HG03558 (cell line): ENCODE results near the gene OPRD1.
"Not testable (repeated sequence)": the region's sequence is repeated elsewhere in the genome, so short reads cannot be mapped to it uniquely, and the experiment has no call there.

ENCODE experiments used
- ATAC-seq: cut with Tn5 transposase; IDR thresholded peaks from one replicate; pipeline ENCODE4 v1.9.1; 2021; ENCODE audit warnings: moderate number of reproducible peaks; ENCODE audit not compliant: unreplicated experiment; ENCODE audit errors: extremely low read depth

The OPRD1 gene

DNA sequence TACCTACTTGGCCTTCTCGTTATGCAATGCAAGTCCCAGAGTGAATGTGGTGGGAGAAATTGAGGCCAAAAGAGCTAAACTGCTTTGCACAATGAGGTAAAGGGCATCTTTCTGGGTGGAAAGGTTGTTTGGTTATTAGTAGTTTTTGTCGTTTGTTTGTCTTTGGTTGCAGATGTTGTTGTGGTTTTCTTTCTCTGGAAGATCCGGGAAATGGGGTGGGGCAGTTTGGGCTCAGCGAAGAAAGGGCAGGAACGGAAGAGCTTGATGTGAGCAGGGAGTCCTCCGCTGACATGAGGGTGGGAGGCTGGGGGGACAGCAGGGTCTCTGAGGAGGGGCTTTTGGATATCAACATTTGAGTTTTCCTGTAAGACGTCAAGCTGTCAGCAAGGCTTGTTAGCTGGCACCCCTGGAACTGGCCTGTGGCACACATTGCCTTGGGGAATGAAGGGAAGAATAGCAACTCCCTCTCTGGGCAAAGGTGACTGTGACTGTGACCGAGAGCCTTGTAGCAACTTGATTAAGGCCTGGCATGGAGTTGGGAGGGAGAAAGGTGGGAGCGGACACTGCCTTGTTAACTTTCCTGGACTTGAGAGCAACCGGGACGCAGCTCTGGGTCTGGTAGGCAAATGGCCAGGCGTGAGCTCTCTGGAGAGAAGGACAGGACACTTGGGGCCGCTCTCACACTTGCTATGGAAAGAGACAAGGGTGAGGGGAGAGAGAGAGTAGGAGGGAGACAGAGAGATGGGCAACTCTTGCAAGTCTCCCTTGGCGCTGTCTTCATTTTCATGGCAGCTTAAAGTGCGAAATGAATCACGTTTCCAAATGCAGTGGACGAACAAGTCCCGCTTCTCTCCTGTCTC lies 15.4 kb upstream of the OPRD1 start:
- no peak for ATAC-seq

DNA sequence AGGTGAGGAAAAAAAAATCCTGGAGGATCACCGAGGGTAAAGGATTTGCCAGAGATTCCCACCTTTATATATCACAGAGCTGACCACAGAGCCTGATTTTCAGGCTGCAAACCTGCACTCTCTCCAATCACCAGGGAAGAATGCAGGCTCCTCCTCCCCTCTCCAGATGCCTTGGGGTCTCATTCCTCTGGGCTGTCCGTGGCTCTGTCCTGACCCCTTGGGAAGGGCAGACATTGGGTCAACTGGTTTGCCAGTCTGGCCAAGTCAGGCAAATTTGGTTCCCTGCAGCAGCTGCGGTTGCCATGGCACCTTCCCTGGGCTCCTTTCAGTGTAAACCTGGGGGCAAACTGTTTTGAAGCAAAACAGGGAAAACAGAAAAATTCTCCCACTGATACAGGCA lies 11.6 kb upstream of the OPRD1 start:
- no peak for ATAC-seq

DNA sequence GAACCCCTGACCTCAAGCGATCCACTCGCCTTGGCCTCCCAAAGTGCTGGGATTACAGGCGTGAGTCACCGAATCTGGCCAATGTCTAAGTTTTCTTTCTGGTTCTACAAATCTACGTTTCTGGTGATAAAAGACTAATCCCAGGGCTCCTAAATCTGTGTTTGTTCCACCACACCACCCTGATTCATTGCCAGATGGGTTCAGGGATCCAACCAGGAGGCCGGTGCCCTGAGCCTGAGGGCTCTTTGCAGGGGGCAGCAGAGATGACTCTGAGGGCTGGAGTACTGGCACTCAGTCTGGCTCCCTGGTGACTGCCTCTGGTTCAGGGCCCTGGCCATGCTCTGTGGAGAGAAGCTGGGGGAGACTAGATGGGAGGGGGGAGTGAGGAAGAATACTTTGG lies 10.5 kb upstream of the OPRD1 start:
- no peak for ATAC-seq

DNA sequence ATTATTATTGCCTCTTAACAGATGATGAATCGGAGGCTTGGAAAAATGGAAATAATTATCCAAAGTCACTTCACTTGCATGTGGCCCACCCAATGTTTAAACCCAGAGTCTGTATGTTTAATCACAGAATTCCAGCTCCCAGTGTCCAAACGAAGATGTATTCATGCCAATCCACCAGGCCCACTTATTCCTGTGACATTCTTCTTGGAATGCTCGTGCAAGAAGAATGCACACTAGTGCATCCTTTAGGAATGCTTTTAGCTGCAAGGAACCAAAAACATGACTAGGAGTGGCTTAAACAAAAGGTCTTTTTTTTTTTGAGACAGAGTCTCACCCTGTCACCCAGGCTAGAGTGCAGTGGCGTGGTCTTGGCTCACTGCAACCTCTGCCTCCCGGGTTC lies 8.9 kb upstream of the OPRD1 start:
- no peak for ATAC-seq

DNA sequence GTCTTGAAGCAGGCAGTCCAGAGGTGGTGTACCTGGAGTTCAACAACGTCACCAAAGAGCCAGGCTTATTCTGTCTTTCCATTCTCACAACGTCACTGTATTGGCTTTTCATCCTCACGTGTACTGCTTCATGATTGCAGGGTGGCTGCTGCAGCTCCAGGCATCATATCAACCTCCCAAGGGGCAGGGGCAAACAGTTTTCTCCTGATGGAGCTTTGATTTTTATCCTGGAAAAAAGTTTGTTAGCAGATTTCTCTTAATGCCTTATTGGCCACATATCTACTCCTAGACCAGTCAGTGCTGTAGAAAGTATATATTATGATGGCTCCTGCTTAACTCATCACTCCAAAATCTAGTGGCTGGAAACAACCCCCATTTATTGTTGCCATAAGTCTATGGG lies 8.3 kb upstream of the OPRD1 start:
- ATAC-seq, result no peak

DNA sequence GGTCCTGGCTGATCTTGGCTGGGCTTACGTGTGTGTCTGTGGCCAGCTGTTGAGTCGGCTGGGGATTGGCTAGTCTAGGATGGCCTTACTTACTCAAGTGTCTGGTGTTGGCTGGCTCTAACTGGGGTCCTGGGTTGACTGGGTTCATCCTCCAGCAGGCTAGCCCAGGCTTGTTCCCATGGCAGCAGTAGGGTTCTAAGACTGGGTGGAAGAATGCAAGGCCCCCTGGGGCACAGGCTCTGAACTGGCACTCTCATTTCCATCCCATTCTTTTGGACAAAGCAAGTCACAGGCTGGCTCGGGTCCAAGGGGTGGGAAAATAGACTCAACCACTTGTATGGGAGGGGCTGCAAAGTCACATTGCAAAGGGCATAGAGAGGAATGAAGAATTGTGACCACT lies 7.9 kb upstream of the OPRD1 start:
- ATAC-seq, result no peak

DNA sequence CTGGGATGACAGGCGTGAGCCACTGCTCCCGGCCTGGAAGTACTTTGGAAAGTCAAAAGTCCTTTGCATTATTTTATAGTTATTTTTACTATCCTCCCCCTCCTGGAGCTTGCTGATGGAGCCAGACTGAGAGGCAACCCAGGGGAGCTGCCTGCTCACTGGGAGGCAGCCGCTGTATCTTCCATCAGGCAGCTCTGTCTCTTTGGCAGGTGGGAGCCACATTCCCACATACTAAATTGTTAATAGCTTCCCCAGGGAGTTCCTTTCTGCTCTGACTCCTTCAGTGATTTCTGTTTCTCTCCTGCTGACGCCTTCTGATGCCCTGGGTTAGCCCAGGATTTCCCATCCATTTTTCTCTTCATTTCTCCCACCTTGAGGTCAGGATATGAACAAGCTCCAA lies 4.9 kb upstream of the OPRD1 start:
- ATAC-seq, result no peak

DNA sequence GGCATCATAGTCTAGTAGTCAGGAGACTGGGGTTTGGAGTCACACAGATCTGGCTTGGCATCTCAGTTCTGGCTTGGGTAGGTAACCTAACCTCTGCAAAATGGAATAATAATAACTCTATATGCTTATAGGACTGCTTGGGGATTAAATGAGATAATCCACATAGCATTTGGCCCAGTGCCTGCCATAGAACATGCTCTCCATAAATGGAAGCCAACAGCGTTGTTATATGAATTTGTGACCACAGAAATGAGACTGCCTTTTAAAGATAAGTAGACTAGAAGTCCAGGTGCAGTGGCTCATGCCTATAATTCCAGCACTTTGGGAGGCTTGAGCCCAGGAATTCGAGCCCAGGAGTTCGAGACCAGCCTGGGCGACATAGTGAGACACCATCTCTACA lies 4.0 kb upstream of the OPRD1 start:
- ATAC-seq, result no peak

DNA sequence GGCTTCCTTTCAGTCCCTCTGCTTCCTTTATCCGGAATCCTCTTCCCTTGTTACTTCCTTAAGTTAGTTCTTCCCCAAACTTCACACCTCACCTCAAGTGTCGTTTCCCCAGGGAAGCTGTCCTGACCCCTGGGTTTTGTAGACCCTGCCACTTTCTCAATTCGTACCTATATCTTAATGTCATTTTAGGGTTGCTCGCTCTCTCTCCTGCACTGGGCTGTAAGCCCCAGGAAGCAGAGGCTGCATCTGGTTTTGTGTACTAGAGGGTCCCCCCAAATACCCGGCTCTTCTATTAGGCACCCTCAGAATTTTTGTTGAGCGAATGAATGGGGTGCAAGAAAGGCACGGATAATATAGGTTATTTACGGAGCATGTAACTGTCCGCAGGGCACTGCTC lies 603 bp upstream of the OPRD1 start:
- no peak for ATAC-seq

DNA sequence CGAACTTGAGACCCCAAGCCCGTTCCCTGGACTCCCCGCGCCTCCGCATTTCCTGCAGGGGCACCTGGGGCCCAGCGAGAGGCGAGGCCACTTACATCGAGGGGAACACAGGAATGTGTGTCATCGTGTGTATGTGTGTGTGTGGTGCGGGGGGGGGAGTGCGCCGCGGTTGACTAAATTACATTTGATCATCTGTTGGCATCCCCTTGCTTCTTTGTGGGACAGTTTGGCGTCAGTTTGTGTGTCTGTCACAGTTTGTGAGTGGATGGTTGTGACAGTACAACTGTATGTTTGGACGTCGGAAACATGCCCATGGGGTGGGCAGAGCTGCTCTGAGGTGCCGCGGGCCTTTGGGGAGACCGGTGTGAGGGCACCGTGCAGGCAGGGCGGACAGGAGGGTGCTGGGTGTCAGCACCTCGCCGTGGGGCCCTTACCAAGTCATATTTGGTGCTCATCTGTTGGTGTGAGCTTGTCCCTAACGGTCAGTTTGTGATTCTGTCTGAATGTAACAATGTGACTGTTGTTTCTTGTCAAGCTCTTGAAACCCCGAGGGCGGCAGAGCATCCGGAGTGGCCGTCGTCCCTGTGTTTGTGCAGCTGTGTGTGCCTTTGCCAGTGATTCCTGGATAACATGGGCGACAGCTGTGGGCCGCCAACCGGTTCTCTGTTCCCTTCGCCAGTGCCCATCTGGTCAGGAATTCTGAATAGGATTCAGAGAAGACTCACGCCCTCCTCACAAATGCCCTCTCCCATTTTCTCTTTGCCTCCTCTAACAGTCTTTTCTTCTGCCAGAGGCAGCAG lies 899 bp downstream of the OPRD1 start:
- no peak for ATAC-seq

DNA sequence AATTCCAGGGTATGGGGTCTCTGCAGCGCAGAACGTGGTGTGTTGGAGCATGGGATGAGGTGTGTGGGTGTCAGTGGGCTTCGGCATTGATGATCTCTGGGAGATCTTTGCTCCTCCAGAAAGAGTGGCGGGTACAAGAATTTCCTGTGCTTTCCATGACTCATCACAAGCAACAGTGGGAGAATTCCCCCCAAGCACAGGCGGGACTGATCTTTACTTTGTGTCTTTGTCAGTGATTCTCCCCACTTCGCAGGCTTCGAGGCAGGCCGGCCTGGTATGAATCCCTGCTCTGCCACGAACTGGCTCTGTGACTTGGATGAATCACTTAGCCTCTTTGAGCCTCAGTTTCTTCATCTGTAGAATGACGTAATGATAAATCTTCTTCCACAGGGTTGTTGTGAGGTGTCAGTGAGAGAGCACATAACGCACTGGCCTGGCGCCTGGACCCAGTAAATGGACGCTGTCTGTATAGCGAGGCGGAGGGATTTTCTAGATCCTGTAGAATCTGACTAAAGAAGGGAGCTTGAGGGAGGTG lies 2.0 kb downstream of the OPRD1 start:
- ATAC-seq, result no peak

DNA sequence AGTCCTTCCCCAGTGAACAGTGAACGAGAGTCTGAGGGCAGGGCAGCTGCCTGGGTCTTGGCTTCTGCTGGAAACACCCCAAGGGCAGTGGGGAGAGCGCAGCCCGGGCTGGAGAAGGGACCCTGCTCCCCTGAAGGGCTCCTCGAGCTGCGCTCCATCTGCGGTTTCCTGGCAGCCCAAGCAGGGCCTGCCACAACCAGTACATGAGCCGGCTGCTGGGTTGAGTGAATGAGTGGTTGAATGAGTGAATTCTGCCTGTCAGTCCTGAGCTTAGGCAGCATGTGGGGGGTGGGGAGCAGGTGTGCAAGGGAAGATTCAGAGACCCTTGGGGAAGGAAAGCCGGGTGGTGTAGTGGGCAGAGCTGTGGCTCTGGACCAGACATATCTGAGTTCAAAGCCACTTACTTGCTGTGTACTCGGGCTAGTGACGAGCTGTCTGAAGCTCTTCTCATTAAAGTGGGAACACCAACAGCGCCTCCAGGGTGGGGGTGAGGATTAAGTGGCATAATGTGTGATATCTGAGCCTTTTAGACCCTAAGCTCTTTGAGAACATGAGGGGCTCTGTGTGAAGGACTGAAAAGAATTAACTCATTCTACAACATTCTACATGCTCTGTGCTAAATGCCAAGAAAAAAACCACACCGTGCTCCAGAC lies 3.7 kb downstream of the OPRD1 start:
- ATAC-seq, result no peak

DNA sequence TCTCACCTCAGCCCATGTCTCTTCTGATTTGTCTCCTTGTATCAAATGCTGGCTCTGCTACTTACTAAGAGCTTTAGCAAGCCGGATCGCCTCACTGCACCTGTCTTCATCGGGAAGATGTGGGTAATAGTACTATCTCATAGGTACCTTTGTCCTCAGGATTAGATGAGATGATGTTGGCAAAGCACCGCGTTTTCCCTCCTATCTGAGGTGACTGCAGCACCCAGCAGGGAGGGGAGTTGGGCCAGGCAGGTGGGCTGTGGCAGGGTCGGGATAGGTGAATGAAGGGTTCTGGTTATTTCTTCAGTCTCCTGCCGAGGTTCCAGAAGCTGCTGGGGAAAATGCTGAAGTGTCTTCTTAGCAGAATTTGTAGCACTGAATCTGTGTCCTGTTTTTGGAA lies 5.2 kb downstream of the OPRD1 start:
- no peak for ATAC-seq

DNA sequence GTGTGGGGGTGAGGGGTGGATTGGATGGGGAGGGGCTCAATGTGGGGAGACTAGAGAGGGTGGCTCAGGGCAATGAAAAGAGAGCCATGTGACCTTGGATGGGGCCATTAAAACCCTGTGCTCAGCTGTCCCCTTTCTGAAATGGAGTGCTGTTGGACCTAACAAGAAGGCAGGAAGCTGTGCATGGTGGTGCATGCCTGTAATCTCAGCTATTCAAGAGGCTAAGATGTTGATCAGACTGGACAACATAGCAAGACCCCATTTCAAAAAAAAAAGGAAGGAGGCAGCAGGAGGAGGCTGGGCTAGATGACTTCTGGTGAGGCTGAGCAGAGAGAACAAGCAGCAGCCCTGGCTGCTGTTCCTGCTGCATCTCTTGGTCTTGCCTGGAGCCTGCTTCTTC lies 7.0 kb downstream of the OPRD1 start:
- ATAC-seq, result no peak

DNA sequence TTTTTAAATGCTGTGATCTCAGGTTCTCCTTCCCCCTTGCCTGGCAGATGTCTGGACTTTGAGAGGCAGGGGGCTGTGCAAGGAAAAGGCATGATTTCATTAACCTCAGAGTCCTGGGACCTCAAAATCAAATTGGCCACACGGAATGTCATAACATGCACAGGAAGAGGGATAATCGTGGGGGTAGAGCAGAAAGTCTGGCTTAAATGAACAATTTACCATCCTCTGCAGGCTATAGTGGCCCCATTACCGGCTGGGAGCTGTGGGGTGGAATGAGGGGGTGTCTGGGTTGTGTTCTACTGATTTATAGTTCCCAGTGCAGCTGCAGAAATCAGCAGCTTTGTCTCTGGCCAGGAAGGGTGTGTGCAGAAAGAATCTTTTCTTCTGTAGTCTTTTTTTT lies 10.8 kb downstream of the OPRD1 start:
- no peak for ATAC-seq

DNA sequence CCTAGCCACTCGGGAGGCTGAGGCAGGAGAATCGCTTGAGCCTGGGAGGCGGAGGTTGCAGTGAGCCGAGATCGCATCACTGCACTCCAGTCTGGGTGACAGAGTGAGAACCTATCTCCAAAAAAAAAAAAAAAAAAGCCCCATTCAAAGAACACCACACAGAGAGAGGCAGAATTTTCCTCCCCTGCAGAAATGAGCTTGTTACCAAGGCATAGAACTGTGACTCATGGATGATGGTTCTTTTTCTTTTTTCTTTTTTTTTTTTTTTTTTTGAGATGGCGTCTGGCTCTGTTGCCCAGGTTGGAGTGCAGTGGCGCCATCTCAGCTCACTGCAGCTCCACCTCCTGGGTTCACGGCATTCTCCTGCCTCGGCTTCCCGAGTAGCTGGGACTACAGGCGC lies 12.1 kb downstream of the OPRD1 start:
- ATAC-seq, result not testable (repeated sequence)

DNA sequence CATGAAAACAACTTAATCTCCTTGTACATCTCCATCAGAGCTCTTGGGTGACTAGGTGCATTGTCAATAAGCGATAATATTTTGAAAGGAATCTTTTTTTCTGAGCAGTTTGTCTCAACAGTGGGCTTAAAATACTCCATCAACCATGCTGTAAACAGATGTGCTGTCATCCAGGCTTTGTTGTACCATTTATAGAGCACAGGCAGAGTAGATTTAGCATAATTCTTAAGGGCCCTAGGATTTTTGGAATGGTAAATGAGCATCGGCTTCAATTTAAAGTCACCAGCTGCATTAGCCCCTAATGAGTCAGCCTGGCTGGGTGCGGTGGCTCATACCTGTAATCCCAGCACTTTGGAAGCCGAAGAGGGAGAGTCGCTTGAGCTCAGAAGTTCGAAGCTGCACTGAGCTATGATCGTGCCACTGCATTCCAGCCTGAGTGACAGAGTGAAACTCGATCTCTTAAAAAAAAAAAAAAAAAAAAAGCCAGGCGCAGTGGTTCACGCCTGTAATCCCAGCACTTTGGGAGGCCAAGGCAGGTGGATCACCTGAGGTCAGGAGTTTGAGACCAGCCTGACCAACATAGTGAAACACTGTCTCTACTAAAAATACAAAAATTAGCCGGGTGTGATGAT lies 16.4 kb downstream of the OPRD1 start:
- not testable (repeated sequence) for ATAC-seq

DNA sequence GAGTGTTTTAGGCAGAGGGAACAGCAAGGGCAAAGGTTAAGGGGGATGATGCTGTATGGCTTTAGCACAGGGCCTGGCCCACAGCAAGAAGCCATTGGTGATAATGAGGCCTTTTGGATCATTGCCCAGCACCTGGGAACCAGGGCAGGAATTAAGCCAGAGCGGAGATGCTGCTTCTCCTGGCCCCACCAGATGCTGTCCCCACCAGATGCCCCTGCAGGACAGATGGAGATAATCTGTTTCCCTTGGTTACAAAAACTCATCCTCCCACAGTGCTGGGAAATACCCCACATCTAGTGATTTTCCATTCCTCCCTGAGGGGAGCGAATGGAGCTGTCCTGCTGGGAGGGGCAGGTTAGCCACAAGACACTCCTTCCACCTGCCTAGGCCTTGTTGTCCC lies 18.8 kb downstream of the OPRD1 start:
- no peak for ATAC-seq

DNA sequence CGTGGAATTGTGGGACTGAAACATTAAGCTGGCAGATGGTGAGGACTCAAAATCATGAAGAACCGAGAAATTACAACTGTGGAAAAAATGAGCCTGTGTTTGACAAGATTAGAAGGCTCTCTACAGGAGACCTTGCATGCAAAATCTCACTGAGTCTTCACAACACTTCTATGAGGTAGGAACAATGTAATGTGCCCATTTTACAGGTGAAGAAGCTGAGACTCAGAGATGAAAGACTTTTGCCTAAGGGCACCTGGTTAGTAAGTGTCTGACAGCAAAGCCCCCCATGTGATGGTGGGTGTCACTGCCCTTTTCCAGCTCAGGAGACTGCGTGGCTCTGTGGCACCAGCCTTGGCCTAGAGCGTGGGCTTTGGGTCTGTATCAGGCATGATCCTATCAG lies 21.0 kb downstream of the OPRD1 start:
- no peak for ATAC-seq

DNA sequence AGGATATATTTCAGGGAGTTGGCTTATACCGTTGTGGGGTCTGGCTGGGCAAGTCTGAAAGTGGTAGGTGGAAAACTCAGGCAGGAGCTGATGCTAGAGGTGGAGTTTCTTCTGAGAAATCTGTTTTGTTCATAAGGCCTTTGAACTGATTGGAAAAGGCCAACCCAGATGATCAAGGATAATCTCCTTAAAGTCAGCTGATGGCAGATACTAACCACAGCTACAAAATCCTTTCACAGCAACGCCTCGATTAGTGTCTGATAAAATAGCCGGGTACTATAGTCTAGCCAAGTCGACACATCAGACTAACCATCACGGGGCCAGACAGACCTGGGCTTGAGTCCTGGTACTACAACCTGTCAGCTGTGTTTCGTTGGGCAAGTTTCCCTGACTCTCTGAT lies 21.4 kb downstream of the OPRD1 start:
- no peak for ATAC-seq
